ENCODE results near the gene FFAR4. TPM values are rescaled to one million over a fixed set of nuclear protein-coding genes. Genes with fewer than 3 reads are reported as not detected.

FFAR4 gene
- total RNA-seq, 4 donors from 2014 or later: 0.34 to 0.45 (median 0.42) TPM; not detected in 1

GRCh38 chr10:93579089-93579488 is 12.6 kb downstream of the FFAR4 start:
- no peaks in the 10 kb centered on the region for H3K4me1 ChIP-seq
- no peak overlapping the region for H3K4me3 ChIP-seq
- H3K9me3 ChIP-seq: peaks cover 0 to 7% (median 5%) of the 10 kb centered on the region in 4 donors
- WGBS: 85% methylated on average over 7 of the region's 7 CpGs
- TF ChIP-seq POLR2AphosphoS5 (IDR thresholded peaks at IDR 0.05) (no peak), EP300 (IDR thresholded peaks at IDR 0.05) (no peak), CTCF (IDR thresholded peaks at IDR 0.05) (no peak), POLR2A (IDR thresholded peaks at IDR 0.05; ENCODE audit: low read depth) (no peak)
- intact Hi-C loops (cut with DNase I): no loop called here
- DNase-seq (ENCODE audit: extremely low spot score): no peak
- H3K27me3 ChIP-seq: peaks cover 0 to 12% (median 0%) of the 10 kb centered on the region in 4 donors
- H3K27ac ChIP-seq (replicated peaks in 1 of 4): no peak overlapping the region
- H3K36me3 ChIP-seq: no peaks in the 10 kb centered on the region

- Histone ChIP-seq H3K27me3 (peaks cover 0 to 12% (median 0%) of the 10 kb centered on the region in 4 donors), H3K27ac (replicated peaks in 1 of 4) (no peak overlapping the region), H3K4me3 (no peak overlapping the region), H3K36me3 (no peaks in the 10 kb centered on the region), H3K9me3 (peaks cover 0 to 7% (median 5%) of the 10 kb centered on the region in 4 donors), H3K4me1 (no peaks in the 10 kb centered on the region)
- intact Hi-C loops (cut with DNase I): no loop called here
- TF ChIP-seq EP300 (IDR thresholded peaks at IDR 0.05): no peak
- no peak for TF ChIP-seq POLR2A (IDR thresholded peaks at IDR 0.05; ENCODE audit: low read depth)
- no peak for DNase-seq (ENCODE audit: extremely low spot score)
- 85% methylated on average over 3 of the region's 3 CpGs for WGBS
Observed at GRCh38 chr10:93579985-93580711, 13.7 kb downstream of the FFAR4 start.

- H3K36me3 ChIP-seq: no peaks in the 10 kb centered on the region
- intact Hi-C loops (cut with DNase I): no loop called here
- WGBS: 30% methylated on average over 6 of the region's 6 CpGs
- H3K9me3 ChIP-seq: peaks cover 0 to 7% (median 5%) of the 10 kb centered on the region in 4 donors
- TF ChIP-seq POLR2A (IDR thresholded peaks at IDR 0.05; ENCODE audit: low read depth) (no peak), POLR2AphosphoS5 (IDR thresholded peaks at IDR 0.05) (no peak), CTCF (IDR thresholded peaks at IDR 0.05) (no peak), EP300 (IDR thresholded peaks at IDR 0.05) (no peak)
- H3K4me1 ChIP-seq: no peaks in the 10 kb centered on the region
- peaks cover 0 to 12% (median 0%) of the 10 kb centered on the region in 4 donors for H3K27me3 ChIP-seq
- no peak overlapping the region for H3K4me3 ChIP-seq
- no peak overlapping the region for H3K27ac ChIP-seq (replicated peaks in 1 of 4)
- no peak for DNase-seq (ENCODE audit: extremely low spot score)
Observed at GRCh38 chr10:93580828-93581227, 14.4 kb downstream of the FFAR4 start.

- Histone ChIP-seq H3K4me1 (no peaks in the 10 kb centered on the region), H3K27ac (replicated peaks in 1 of 4) (no peak overlapping the region), H3K9me3 (peaks cover 0 to 7% (median 5%) of the 10 kb centered on the region in 4 donors), H3K4me3 (no peak overlapping the region), H3K27me3 (peaks cover 0 to 8% (median 0%) of the 10 kb centered on the region in 4 donors), H3K36me3 (no peaks in the 10 kb centered on the region)
- TF ChIP-seq POLR2A (IDR thresholded peaks at IDR 0.05; ENCODE audit: low read depth): no peak
- no peak for TF ChIP-seq CTCF (IDR thresholded peaks at IDR 0.05)
- TF ChIP-seq POLR2AphosphoS5 (IDR thresholded peaks at IDR 0.05): no peak
- TF ChIP-seq EP300 (IDR thresholded peaks at IDR 0.05): no peak
- intact Hi-C loops (cut with DNase I): no loop called here
- WGBS: 95% methylated on average over 7 of the region's 7 CpGs
- no peak for DNase-seq (ENCODE audit: extremely low spot score)
Observed at GRCh38 chr10:93584445-93584844, 18.0 kb downstream of the FFAR4 start.

- H3K36me3 ChIP-seq: no peaks in the 10 kb centered on the region
- TF ChIP-seq POLR2A (IDR thresholded peaks at IDR 0.05; ENCODE audit: low read depth): no peak
- no peak for TF ChIP-seq POLR2AphosphoS5 (IDR thresholded peaks at IDR 0.05)
- TF ChIP-seq EP300 (IDR thresholded peaks at IDR 0.05): no peak
- no peak for TF ChIP-seq CTCF (IDR thresholded peaks at IDR 0.05)
- DNase-seq (ENCODE audit: extremely low spot score): no peak
- intact Hi-C loops (cut with DNase I): no loop called here
- no peak overlapping the region for H3K27ac ChIP-seq (replicated peaks in 1 of 4)
- H3K27me3 ChIP-seq: no peaks in the 10 kb centered on the region
- 92% methylated on average over 15 of the region's 15 CpGs for WGBS
- H3K4me1 ChIP-seq: no peaks in the 10 kb centered on the region
- no peaks in the 10 kb centered on the region for H3K9me3 ChIP-seq
- H3K4me3 ChIP-seq: no peak overlapping the region
Observed at GRCh38 chr10:93589648-93590562, 23.4 kb downstream of the FFAR4 start.

All from esophagus muscularis mucosa (tissue), 4 donors.